ENCODE data around the gene CDK17. TPM values are rescaled to one million over a fixed set of nuclear protein-coding genes. Genes with fewer than 3 reads are reported as not detected.
"Not testable (repeated sequence)": the region's sequence is repeated elsewhere in the genome, so short reads cannot be mapped to it uniquely, and the experiment has no call there.

CDK17 gene
- total RNA-seq, 4 donors from 2014 or later = 32.4 to 64.7 (median 49.0) TPM

DNA sequence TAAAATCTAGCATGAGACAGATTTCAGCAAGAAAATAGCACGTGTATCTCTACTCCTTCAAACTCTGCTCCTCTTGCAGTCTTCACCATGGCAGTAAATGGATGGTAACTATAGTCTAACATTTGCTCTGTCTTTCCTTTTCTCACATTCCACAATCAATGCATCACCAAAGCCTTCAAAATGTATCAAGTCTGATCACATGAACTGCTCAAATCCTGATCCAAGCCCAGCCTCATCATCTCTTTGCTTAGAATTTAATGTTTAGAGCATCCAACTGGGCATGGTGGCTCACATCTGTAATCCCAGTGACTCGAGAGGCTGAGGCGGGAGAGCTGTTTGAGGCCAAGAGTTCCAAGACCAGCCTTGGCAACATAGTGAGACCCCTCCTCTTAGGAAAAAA, 45.9 kb downstream of the CDK17 start:
- Histone ChIP-seq H3K27me3 (no peaks in the 10 kb centered on the region), H3K9me3 (no peaks in the 10 kb centered on the region), H3K27ac (no peak overlapping the region), H3K36me3 (no peaks in the 10 kb centered on the region), H3K4me1 (peaks cover 7 to 15% of the 10 kb centered on the region in 2 donors), H3K4me3 (replicated peaks in 1 of 3) (no peak overlapping the region)
- intact Hi-C loops (cut with DNase I) = no loop called here
- 82 to 85% methylated on average over 3 of the region's 3 CpGs for WGBS, 2 donors
- no peak for TF ChIP-seq POLR2A (IDR thresholded peaks at IDR 0.05)
- TF ChIP-seq, protein P1, sequence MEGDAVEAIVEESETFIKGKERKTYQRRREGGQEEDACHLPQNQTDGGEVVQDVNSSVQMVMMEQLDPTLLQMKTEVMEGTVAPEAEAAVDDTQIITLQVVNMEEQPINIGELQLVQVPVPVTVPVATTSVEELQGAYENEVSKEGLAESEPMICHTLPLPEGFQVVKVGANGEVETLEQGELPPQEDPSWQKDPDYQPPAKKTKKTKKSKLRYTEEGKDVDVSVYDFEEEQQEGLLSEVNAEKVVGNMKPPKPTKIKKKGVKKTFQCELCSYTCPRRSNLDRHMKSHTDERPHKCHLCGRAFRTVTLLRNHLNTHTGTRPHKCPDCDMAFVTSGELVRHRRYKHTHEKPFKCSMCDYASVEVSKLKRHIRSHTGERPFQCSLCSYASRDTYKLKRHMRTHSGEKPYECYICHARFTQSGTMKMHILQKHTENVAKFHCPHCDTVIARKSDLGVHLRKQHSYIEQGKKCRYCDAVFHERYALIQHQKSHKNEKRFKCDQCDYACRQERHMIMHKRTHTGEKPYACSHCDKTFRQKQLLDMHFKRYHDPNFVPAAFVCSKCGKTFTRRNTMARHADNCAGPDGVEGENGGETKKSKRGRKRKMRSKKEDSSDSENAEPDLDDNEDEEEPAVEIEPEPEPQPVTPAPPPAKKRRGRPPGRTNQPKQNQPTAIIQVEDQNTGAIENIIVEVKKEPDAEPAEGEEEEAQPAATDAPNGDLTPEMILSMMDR (IDR thresholded peaks at IDR 0.05) = no peak
- DNase-seq = no peak

DNA sequence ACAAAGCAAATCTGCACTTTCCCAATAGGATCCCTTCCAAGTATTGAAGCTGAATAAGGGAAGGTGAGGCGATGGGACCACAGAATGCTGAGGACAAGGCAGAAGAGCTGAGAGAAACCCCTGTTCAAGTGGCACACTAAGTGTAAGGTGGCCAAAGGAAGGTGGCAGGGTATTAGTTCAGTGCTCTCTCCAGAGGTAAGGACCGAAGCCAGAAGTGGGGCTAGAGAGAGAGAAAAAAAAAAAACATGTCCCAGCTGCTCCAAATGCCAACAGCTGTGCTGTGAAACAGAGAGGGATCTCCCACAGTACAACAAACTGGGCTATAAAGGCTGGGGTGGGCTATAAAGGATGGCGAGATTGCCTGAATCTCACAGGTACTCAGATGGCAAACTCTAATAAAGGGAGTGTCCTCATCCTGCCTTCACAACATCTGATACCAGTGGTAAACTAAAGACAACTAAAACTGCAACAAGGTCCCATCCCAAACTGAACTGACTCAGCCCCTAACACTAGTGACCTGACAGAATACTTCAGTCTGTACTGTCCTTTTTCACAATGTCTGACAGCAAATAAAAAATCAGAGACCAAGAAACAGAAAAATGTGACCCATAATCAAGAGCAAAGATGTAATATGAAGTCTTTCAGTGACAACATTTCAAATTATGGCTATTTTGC, 47.9 kb downstream of the CDK17 start:
- Histone ChIP-seq H3K9me3 (no peaks in the 10 kb centered on the region), H3K4me1 (peaks cover 7 to 15% of the 10 kb centered on the region in 2 donors), H3K27ac (no peak overlapping the region), H3K4me3 (replicated peaks in 1 of 3) (no peak overlapping the region), H3K36me3 (no peaks in the 10 kb centered on the region), H3K27me3 (no peaks in the 10 kb centered on the region)
- peak in 1 of 2 donors; percentile 13 for DNase-seq
- intact Hi-C loops (cut with DNase I) = no loop called here
- 36 to 41% methylated on average over 3 of the region's 3 CpGs for WGBS, 2 donors
- no peak for TF ChIP-seq POLR2A (IDR thresholded peaks at IDR 0.05)
- TF ChIP-seq, protein P1 (IDR thresholded peaks at IDR 0.05) = no peak

DNA sequence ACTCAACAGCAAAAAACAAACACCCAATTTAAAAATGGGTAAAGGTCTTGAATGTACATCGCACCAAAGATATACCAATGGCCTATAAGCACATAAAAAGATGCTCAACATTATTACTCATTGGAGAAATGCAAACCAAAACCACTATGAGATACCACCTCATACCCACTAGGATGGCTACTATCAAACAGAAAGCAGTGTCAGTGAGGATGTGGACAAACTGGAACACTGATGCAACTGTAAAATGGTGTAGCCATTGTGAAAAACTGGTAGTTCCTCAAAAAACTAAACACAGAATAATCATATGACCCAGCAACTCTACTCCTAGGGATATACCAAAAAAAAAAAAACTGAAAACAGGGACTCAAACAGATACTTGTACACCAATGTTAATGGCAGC, 49.3 kb downstream of the CDK17 start:
- H3K36me3 ChIP-seq = no peaks in the 10 kb centered on the region
- H3K27me3 ChIP-seq = no peaks in the 10 kb centered on the region
- TF ChIP-seq, protein P1 (IDR thresholded peaks at IDR 0.05) = no peak
- no peak for TF ChIP-seq POLR2A (IDR thresholded peaks at IDR 0.05)
- H3K9me3 ChIP-seq = no peaks in the 10 kb centered on the region
- intact Hi-C loops (cut with DNase I) = no loop called here
- no peak overlapping the region for H3K4me3 ChIP-seq (replicated peaks in 1 of 3)
- DNase-seq = no peak
- H3K4me1 ChIP-seq = peaks cover 7 to 15% of the 10 kb centered on the region in 2 donors
- no peak overlapping the region for H3K27ac ChIP-seq
- 97 to 98% methylated on average over 1 of the region's 1 CpG for WGBS, 2 donors

DNA sequence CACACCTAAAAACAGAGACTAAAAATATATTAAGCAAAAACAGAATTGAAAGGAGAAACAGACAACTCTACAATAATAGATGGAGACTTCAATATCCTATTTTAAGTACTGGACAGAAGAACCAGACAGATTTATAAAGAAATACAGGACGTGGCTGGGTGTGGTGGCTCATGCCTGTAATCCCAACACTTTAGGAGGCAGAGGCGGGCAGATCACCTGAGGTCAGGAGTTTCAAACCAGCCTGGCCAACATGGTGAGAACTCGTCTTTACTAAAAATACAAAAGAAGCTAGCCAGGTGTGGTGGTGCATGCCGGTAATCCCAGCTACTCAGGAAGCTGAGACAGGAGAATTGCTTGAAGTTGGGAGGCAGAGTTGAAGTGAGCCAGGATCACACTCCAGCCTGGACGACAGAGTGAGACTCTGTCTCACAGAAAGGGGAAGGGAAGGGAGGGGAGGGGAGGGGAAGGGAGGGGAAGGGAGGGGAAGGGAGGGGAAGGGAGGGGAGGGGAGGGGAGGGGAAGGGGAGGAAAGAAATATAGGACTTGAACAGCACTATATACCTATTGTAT, 53.0 kb downstream of the CDK17 start:
- intact Hi-C loops (cut with DNase I) = no loop called here
- 57 to 69% methylated on average over 5 of the region's 5 CpGs for WGBS, 2 donors
- H3K27me3 ChIP-seq = no peaks in the 10 kb centered on the region
- no peaks in the 10 kb centered on the region for H3K36me3 ChIP-seq
- no peak overlapping the region for H3K27ac ChIP-seq
- TF ChIP-seq, protein P1 (IDR thresholded peaks at IDR 0.05) = no peak
- no peak for TF ChIP-seq POLR2A (IDR thresholded peaks at IDR 0.05)
- peaks cover 6 to 7% of the 10 kb centered on the region in 2 donors for H3K4me1 ChIP-seq
- DNase-seq = no peak
- H3K4me3 ChIP-seq (replicated peaks in 1 of 3) = no peak overlapping the region
- no peaks in the 10 kb centered on the region for H3K9me3 ChIP-seq

DNA sequence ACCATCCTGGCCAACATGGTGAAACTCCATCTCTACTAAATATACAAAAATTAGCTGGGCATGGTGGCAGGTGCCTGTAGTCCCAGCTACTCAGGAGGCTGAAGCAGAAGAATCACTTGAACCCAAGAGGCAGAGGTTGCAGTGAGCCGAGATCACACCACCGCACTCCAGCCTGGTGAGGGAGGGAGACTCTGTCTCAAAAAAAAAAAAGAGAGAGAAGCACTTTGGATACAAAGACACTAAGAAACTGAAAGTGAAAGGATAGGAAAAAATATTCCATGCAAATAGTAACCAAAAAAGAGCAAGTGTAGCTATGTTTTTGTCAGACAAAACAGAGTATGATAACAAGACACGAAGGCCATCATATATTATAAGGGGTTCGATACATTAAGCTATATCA, 53.5 kb downstream of the CDK17 start:
- 76% methylated on average over 4 of the region's 4 CpGs for WGBS, 2 donors
- H3K9me3 ChIP-seq; H3K36me3 ChIP-seq; H3K27ac ChIP-seq; H3K4me3 ChIP-seq (replicated peaks in 1 of 3); intact Hi-C loops (cut with DNase I); H3K27me3 ChIP-seq; DNase-seq; H3K4me1 ChIP-seq: not testable (repeated sequence)

Measured in thyroid gland (tissue), 4 donors.